Endothelial cell of umbilical vein (primary cell): ENCODE results near the gene ERBB2.

ENCODE experiments used
- EZH2 ChIP-seq: IDR thresholded peaks from 2 replicates; pipeline ENCODE4 v1.6.1; 2012; ENCODE audit warnings: borderline replicate concordance, low read depth, mild to moderate bottlenecking, moderate library complexity, low read length, inconsistent platforms; ENCODE audit not compliant: severe bottlenecking
- TF ChIP-seq, protein P1 (sequence below), 2 donors: IDR thresholded peaks; 1 replicate in 1 of 2; 2 replicates in 1 of 2; pipeline ENCODE4 v1.5.1; 2011; ENCODE audit warnings: low read length in 2 of 2, mild to moderate bottlenecking in 2 of 2, moderate library complexity in 2 of 2, control low read depth in 1 of 2, inconsistent platforms in 1 of 2, low read depth in 1 of 2; ENCODE audit not compliant: insufficient read depth in 1 of 2; ENCODE audit errors: extremely low read depth in 1 of 2

DNA sequence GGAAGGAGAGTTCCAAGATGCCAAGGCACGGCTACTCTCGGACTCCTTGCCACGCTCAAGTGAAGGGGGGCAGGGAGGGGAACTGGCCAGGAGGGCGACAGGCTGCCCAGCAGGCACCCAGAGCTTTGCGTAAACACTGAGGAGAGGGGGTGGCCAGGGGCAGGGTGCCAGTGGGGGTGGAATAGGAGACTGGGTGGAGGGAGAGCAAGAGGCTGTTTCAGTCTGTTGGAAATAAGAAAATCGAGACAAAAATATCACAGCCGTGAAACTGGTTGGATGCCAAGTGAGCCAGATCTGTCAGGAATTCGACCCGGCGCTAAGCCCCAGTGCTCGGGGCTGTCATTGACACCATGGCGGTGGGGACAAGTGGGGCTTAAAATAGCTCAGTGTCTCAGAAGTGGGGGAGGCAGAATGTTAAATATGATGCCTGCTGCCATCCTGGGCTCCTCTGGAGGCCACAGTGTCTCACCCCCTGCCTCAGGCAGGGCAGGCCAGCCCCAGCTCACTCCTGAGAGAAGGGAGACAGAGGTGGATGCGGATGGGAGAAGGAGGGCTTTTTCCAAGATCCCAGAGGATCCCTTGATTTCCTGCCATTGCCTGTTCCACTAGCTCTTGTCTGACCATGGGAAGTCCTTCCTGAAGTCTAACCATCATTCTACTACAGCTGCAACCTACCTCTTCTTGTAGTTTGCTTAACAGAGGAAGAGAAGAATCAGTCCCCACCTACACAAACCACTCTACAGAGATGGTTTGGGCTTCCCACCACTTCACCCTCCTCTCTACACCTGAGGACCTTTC is 22.1 kb upstream of the ERBB2 start:
- TF ChIP-seq EZH2: no peak
- TF ChIP-seq, protein P1, sequence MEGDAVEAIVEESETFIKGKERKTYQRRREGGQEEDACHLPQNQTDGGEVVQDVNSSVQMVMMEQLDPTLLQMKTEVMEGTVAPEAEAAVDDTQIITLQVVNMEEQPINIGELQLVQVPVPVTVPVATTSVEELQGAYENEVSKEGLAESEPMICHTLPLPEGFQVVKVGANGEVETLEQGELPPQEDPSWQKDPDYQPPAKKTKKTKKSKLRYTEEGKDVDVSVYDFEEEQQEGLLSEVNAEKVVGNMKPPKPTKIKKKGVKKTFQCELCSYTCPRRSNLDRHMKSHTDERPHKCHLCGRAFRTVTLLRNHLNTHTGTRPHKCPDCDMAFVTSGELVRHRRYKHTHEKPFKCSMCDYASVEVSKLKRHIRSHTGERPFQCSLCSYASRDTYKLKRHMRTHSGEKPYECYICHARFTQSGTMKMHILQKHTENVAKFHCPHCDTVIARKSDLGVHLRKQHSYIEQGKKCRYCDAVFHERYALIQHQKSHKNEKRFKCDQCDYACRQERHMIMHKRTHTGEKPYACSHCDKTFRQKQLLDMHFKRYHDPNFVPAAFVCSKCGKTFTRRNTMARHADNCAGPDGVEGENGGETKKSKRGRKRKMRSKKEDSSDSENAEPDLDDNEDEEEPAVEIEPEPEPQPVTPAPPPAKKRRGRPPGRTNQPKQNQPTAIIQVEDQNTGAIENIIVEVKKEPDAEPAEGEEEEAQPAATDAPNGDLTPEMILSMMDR (IDR thresholded peaks at IDR 0.05; ENCODE audit: extremely low read depth in 1 of 2, insufficient read depth in 1 of 2, low read depth in 1 of 2, low read length in 2 of 2): no peak
